Endodermal cell (in vitro differentiated cells): ENCODE measurements around the gene ZSCAN9. TPM values are rescaled to one million over a fixed set of nuclear protein-coding genes. Genes with fewer than 3 reads are reported as not detected.

ENCODE experiments used
- DNase-seq: peaks from one replicate; pipeline ENCODE4 v3.0.0-alpha.2; 2017
- H3K27ac ChIP-seq: 2 replicates; pipeline ENCODE4 v1.5.1; 2013; ENCODE audit warnings: mild to moderate bottlenecking, low read depth, low read length, moderate library complexity
- H3K27me3 ChIP-seq: 2 replicates; pipeline ENCODE4 v1.6.1; 2013; ENCODE audit warnings: mild to moderate bottlenecking, low read length, moderate library complexity; ENCODE audit not compliant: insufficient read depth, control insufficient read depth, poor library complexity, severe bottlenecking
- H3K36me3 ChIP-seq: 2 replicates; pipeline ENCODE4 v1.7.0; 2013; ENCODE audit warnings: mild to moderate bottlenecking, low read length, moderate library complexity; ENCODE audit not compliant: control insufficient read depth, insufficient read depth
- H3K4me1 ChIP-seq: one replicate; pipeline ENCODE4 v1.7.0; 2013; ENCODE audit warnings: low read length; ENCODE audit not compliant: control insufficient read depth, insufficient read depth
- H3K4me3 ChIP-seq: 2 replicates; pipeline ENCODE4 v1.5.1; 2013; ENCODE audit warnings: mild to moderate bottlenecking, low read length, moderate library complexity
- H3K9ac ChIP-seq: 2 replicates; pipeline ENCODE4 v1.6.1; 2013; ENCODE audit warnings: mild to moderate bottlenecking, low read length, moderate library complexity; ENCODE audit not compliant: poor library complexity, severe bottlenecking; ENCODE audit errors: extremely low read depth
- H3K9me3 ChIP-seq: 2 replicates; pipeline ENCODE4 v1.6.1; 2013; ENCODE audit warnings: mild to moderate bottlenecking, low read length, moderate library complexity; ENCODE audit not compliant: control insufficient read depth
- H3K27ac Mint-ChIP-seq: 2 replicates; pipeline ENCODE4 v1.8.0; 2020; ENCODE audit warnings: mixed read lengths
- H3K27me3 Mint-ChIP-seq: 2 replicates; pipeline ENCODE4 v1.8.0; 2021; ENCODE audit warnings: mild to moderate bottlenecking, mixed read lengths; ENCODE audit not compliant: insufficient read depth
- H3K36me3 Mint-ChIP-seq: 2 replicates; pipeline ENCODE4 v1.8.0; 2020; ENCODE audit warnings: low read depth, mixed read lengths
- H3K4me1 Mint-ChIP-seq: 2 replicates; pipeline ENCODE4 v1.8.0; 2020; ENCODE audit warnings: mixed read lengths
- H3K4me3 Mint-ChIP-seq: 2 replicates; pipeline ENCODE4 v1.8.0; 2020; ENCODE audit warnings: mild to moderate bottlenecking, moderate library complexity, mixed read lengths
- H3K9me3 Mint-ChIP-seq: 2 replicates; pipeline ENCODE4 v1.8.0; 2020; ENCODE audit warnings: mild to moderate bottlenecking, mixed read lengths
- WGBS, 2 experiments: methylation state at CpG; one replicate each; pipeline versions ENCODE4 v1.1.5 to v1.1.7; 2013; ENCODE audit warnings: missing lambda C conversion rate in 2 of 2, mixed read lengths in 1 of 2; ENCODE audit not compliant: insufficient coverage in 1 of 2, insufficient read length in 1 of 2; 5-methylcytosine and 5-hydroxymethylcytosine counted together
- total RNA-seq, 2 donors: library from RNA; stranded (reverse); fragmentation: NEBNext Ultra II Directional in 1 of 2; extraction: Animal tissue kit (Norgen Biotek cat#: 25700) in 1 of 2; gene quantifications; 2 replicates in 1 of 2; 3 replicates in 1 of 2; pipeline ENCODE4 v1.2.1, GENCODE V29; 2021
- TF ChIP-seq, protein P1 (sequence below): fragments of 200-600 bp; sonication (generic); conservative IDR thresholded peaks from 2 replicates; pipeline ENCODE4 v1.5.0; 2021; ENCODE audit warnings: antibody characterized with exemption, mild to moderate bottlenecking

The ZSCAN9 gene
- total RNA-seq, 2 donors from 2014 or later: 23.1 to 32.1 TPM

DNA sequence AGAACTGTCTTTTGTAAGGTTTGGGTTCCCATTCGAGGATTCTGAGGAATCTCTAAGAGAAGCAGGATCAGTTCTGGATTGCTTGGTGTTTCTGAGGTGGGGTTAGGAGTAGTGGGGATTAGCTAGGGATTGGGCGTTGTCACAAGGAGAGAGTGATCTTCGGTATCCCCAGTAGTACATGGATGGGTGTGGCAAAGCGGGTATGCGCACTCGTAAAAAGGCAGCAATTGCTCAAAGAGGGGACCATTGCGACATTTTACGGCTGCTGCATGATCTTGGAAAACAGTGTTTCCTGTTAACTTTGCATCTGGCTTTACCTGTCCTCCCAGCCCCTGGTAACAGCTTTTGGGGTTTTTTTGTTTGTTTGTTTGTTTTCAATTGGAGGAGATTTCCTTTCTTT lies 9.7 kb upstream of the ZSCAN9 start:
- TF ChIP-seq, protein P1, sequence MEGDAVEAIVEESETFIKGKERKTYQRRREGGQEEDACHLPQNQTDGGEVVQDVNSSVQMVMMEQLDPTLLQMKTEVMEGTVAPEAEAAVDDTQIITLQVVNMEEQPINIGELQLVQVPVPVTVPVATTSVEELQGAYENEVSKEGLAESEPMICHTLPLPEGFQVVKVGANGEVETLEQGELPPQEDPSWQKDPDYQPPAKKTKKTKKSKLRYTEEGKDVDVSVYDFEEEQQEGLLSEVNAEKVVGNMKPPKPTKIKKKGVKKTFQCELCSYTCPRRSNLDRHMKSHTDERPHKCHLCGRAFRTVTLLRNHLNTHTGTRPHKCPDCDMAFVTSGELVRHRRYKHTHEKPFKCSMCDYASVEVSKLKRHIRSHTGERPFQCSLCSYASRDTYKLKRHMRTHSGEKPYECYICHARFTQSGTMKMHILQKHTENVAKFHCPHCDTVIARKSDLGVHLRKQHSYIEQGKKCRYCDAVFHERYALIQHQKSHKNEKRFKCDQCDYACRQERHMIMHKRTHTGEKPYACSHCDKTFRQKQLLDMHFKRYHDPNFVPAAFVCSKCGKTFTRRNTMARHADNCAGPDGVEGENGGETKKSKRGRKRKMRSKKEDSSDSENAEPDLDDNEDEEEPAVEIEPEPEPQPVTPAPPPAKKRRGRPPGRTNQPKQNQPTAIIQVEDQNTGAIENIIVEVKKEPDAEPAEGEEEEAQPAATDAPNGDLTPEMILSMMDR: no peak
- Histone ChIP-seq H3K9ac (no peak overlapping the region), H3K9me3 (no peaks in the 10 kb centered on the region), H3K4me1 (no peaks in the 10 kb centered on the region), H3K4me3 (no peak overlapping the region), H3K27ac (no peak overlapping the region), H3K36me3 (no peaks in the 10 kb centered on the region), H3K27me3 (peaks cover 34% of the 10 kb centered on the region)
- Mint-ChIP-seq H3K4me1 (peaks cover 6% of the 10 kb centered on the region), H3K9me3 (no peaks in the 10 kb centered on the region), H3K36me3 (no peaks in the 10 kb centered on the region), H3K27me3 (peaks cover 53% of the 10 kb centered on the region), H3K4me3 (no peak overlapping the region), H3K27ac (no peak overlapping the region)
- 87 to 90% methylated on average over 8 of the region's 8 CpGs for WGBS, 2 experiments
- no peak for DNase-seq

DNA sequence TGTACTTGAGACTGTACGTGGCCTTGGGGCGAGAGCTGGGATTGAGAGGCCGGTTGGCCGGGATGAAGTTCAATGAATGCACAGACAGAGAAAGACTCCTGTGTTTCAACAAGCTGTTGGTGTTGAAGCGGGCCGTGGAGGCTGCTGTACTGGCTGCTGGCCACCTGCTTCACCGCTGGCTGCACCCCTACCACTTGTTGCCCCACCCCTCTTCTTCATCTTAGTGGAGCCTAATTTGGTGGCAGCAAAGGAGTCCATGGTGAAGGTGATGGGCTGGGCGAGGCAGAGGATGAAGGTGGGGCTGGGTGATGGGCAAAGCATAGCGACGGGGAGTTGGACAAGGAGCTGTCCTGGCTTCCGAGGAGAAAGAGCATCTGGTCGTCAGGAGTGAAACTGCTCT lies 7.2 kb upstream of the ZSCAN9 start:
- H3K36me3 ChIP-seq: no peaks in the 10 kb centered on the region
- Mint-ChIP-seq H3K27me3 (peaks cover 58% of the 10 kb centered on the region), H3K27ac (no peak overlapping the region), H3K4me3 (peak overlapping the region; percentile 63), H3K36me3 (no peaks in the 10 kb centered on the region), H3K4me1 (peaks cover 3% of the 10 kb centered on the region), H3K9me3 (no peaks in the 10 kb centered on the region)
- peaks cover 35% of the 10 kb centered on the region for H3K27me3 ChIP-seq
- H3K9me3 ChIP-seq: no peaks in the 10 kb centered on the region
- H3K4me3 ChIP-seq: peak overlapping the region; percentile 75
- DNase-seq: no peak
- H3K27ac ChIP-seq: no peak overlapping the region
- no peaks in the 10 kb centered on the region for H3K4me1 ChIP-seq
- no peak overlapping the region for H3K9ac ChIP-seq
- TF ChIP-seq, protein P1: no peak
- WGBS, 2 experiments: 91 to 92% methylated on average over 9 to 12 of the region's 12 CpGs

DNA sequence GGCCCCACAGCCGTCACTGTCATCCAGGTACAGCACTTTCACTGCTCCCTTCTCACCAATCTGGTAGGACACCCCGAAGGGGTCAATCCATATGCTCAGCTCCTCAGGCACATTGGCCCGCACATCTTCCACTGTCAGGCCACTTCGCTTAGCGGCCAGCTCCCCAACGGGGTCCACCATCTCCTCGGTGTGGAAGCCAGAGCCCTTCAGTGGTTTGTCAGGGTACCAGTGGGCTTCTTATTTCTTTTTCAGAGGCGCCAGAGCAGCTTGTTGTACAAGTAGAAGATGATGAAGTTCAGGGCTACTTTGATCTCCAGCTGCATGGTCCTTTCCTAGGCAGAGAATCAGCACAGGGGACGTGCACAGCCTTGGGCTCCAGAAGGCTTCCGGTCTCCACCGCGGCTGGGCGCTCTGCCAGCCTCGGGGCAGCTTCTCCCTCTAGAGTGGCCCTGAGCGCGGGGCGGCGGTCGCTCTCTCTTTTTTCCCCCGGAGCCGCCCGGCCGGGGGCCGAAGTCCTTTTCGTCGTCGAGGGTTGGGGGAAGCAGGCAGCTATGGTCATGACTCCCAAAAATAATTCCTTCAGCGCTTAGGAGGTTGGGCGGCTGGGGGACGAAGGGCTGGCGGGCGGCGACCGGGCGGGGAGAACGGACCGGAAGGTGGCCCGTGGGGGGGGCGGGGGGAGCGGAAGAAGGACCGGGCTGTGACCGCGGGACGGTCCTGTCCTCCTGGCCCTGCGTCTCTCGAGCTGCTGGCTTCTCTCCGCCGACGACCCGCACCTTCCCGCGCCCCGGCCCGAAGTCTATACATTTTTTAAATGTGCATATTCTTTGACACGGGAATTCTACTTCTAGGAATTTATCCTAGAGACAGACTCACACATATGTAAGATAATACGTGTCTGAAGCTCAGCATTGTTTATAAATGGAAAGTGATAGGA lies 6.5 kb upstream of the ZSCAN9 start:
- peak; percentile 81 for DNase-seq
- Mint-ChIP-seq H3K27me3 (peaks cover 64% of the 10 kb centered on the region), H3K4me1 (peaks cover 3% of the 10 kb centered on the region), H3K36me3 (no peaks in the 10 kb centered on the region), H3K27ac (no peak overlapping the region), H3K9me3 (no peaks in the 10 kb centered on the region), H3K4me3 (peak overlapping the region; percentile 63)
- Histone ChIP-seq H3K36me3 (no peaks in the 10 kb centered on the region), H3K9me3 (no peaks in the 10 kb centered on the region), H3K4me1 (no peaks in the 10 kb centered on the region), H3K9ac (no peak overlapping the region), H3K27ac (no peak overlapping the region), H3K27me3 (peaks cover 41% of the 10 kb centered on the region), H3K4me3 (peak overlapping the region; percentile 79)
- TF ChIP-seq, protein P1: peak; percentile 15
- WGBS, 2 experiments: 17 to 20% methylated on average over 20 to 55 of the region's 56 CpGs
